Measurements from ENCODE around the gene RAP1B.

RAP1B gene

DNA sequence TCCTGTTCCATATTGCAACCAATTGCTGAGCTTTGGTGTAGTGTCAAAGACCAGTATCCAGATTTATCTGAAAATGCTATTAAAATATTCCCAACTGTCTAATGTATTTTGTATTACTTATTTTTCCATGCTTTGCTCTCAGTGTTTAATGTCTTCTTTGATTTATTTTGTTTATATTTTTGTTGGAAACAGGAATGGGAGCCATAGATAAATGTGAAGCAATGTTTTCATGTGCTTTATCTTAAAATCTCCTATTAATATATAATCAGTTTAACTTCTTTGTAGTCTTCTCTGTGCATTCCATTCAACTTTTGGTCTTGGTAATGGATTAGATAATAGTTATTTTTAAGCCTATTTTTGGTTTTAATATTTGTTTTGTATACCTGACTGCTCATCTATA, 8.8 kb downstream of the RAP1B start:
- no peak for DNase-seq (ENCODE audit: low read depth, low spot score)
- no peak for TF ChIP-seq CTCF (IDR thresholded peaks at IDR 0.05; ENCODE audit: insufficient read depth, low read length, missing control alignments)
- CTCF ChIA-PET: interaction anchor here (1.5 kb wide), 1 partner anchor 188 kb away, joined by 3 read pairs; the partner anchor contains the start of gene MDM2
- POLR2A ChIA-PET: interaction anchor here (1.1 kb wide), 1 partner anchor 9 kb away, joined by 3 read pairs; the partner anchor contains the start of gene RAP1B
- no peak overlapping the region for H3K4me3 ChIP-seq (ENCODE audit: low read depth, low read length)

DNA sequence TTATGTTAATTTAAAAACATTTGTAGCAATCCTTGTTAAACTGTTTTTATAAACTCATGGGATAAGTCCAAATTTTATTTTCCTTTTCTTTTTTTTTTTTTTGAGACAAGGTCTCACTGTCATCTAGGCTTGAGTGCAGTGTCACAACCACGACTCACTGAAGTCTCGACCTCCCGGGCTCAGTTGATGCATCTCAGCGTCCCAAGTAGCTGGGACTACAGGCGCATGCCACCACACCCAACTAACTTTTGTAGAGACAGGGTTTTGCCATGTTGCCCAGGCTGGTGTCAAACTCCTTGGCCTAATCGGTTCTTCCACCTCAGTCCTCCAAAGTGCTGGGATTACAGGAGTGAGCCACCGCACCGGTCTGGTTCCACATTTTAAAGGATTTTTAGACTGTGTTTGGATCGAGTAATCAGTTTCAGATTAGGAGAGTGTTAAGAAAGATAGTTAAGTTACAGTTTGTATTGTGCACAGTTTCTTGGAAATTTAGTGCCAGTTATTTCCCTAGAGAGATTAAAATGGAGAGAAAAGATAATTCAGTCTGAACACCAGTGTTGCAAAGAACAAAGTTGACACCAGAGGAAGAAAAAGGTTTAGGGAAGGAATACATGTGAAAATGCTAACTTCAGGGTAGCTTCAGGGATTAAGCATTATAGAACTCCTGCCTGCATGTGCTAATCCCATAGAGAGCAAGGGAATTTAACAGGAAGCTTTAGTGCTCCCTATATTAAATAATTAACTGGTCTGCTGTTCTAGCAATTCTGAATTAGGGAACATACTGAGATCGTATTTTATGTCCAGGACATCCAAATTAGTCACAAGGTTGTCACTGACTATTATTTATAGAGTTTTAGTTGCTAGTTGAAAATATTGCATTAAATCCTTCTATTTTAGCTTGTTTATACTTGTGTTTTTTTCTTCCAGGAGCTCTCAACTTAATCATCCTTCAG, 10.1 kb downstream of the RAP1B start:
- TF ChIP-seq CTCF (IDR thresholded peaks at IDR 0.05; ENCODE audit: insufficient read depth, low read length, missing control alignments): no peak
- H3K4me3 ChIP-seq (ENCODE audit: low read depth, low read length): no peak overlapping the region
- CTCF ChIA-PET: no interaction called here
- POLR2A ChIA-PET: no interaction called here
- no peak for DNase-seq (ENCODE audit: low read depth, low spot score)

DNA sequence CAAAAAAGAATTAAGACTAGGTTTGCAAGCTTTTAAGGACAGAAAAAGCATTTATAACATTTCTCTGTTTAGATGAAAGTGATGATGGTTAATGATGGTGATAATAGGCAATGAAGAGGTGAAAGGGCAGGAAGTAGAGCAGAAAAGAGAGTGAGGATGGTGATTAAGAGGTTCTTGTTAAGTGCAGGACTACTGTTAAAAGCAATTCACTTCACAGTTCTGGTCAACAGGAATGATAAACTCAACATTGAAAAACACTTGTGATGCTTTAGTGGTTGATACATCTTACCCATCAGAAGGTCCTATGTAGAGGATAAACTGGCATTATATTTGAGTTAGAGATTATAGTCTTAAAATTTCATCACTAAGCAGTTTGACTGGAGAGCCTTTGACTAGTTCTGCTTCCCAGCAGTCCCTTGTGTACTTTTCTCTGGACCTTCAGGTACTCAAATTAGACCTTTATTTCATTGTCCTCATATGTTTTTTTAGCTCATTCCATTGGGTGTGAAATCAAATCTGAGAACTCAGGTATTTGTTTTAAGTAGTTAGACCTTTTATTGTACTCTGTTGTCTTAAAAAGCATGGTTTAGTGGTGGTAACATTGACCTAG, 10.9 kb downstream of the RAP1B start:
- no peak for DNase-seq (ENCODE audit: low read depth, low spot score)
- ChIA-PET CTCF (interaction anchor here (0.9 kb wide), 1 partner anchor 10 kb away, joined by 8 read pairs; the partner anchor contains the start of gene RAP1B), POLR2A (interaction anchor here (1.2 kb wide), 1 partner anchor 9 kb away, joined by 4 read pairs; no protein-coding TSS in a partner anchor)
- H3K4me3 ChIP-seq (ENCODE audit: low read depth, low read length): no peak overlapping the region
- TF ChIP-seq CTCF (IDR thresholded peaks at IDR 0.05; ENCODE audit: insufficient read depth, low read length, missing control alignments): no peak

DNA sequence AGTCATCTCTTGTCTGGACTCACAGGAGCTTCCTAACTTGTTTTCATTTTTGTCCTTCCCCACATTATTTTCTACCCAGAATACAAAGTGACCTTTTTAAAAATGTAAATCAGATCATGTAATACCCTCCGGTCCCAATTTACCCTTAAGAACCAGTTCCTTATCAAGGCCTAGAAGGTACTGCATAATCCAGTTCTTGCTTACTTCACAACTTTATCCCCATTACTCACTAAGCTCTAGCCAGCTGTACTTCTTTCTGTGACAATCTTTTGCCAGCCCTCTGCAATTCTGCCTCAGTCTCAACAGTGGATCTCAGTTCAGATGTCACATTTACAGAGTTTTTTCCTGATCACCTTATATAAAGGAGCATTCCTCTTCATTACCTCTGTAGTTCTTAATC, 11.6 kb downstream of the RAP1B start:
- DNase-seq (ENCODE audit: low read depth, low spot score): no peak
- no peak overlapping the region for H3K4me3 ChIP-seq (ENCODE audit: low read depth, low read length)
- TF ChIP-seq CTCF (IDR thresholded peaks at IDR 0.05; ENCODE audit: insufficient read depth, low read length, missing control alignments): no peak
- POLR2A ChIA-PET: interaction anchor here (1.2 kb wide), 1 partner anchor 10 kb away, joined by 4 read pairs; no protein-coding TSS in a partner anchor
- CTCF ChIA-PET: interaction anchor here (0.7 to 1.0 kb wide), 4 partner anchors 11 to 263 kb away, joined by 3 to 8 read pairs (median 4); partner anchors contain the start of gene RAP1B

DNA sequence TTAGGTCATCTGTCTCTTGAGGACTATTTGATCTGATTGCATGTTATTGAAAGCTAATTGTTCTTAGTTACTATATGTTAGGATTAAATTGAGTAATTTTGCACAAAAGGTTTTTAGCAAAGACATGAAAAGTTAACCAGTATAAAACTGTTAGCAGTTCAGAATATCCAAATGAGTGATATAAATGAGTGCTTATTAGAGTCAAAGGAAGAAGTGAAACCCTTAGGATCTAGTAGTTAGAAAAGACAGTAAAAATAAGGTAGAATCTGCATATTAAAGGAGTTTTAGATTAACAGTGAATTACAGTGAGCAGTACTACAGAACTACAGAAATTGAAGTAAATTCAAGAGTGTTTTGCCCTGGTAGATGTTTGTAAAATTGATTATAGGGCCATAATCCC, 12.4 kb downstream of the RAP1B start:
- no peak overlapping the region for H3K4me3 ChIP-seq (ENCODE audit: low read depth, low read length)
- no peak for TF ChIP-seq CTCF (IDR thresholded peaks at IDR 0.05; ENCODE audit: insufficient read depth, low read length, missing control alignments)
- ChIA-PET POLR2A (interaction anchor here (1.0 kb wide), 1 partner anchor 13 kb away, joined by 3 read pairs; the partner anchor contains the start of gene RAP1B), CTCF (interaction anchor here (0.7 to 1.9 kb wide), 4 partner anchors 12 to 264 kb away, joined by 3 to 5 read pairs (median 4); no protein-coding TSS in a partner anchor)
- DNase-seq (ENCODE audit: low read depth, low spot score): no peak
